Measurements from ENCODE around the gene NME7. TPM values are rescaled to one million over a fixed set of nuclear protein-coding genes. Genes with fewer than 3 reads are reported as not detected.

NME7 gene
- total RNA-seq, 1 experiment from 2014 or later = 30.3 TPM

GRCh38 chr1:169108863-169109560 is 258.6 kb downstream of the NME7 start:
- in situ Hi-C loops (cut with HindIII; ENCODE audit: low pct_unique_long_range_greater_than_20kb, low sequenced_read_pairs) (no loop called here), intact Hi-C loops (cut with micrococcal nuclease; ENCODE audit: unreplicated experiment) (loop anchor here (2.0 kb wide), 1 partner anchor 506 kb away; no protein-coding TSS in a partner anchor)
- ChIA-PET CTCF (interaction anchor here (0.6 to 0.9 kb wide), 2 partner anchors 137 to 766 kb away, joined by 3 read pairs; no protein-coding TSS in a partner anchor), POLR2A (interaction anchor here (0.6 kb wide), 1 partner anchor 102 kb away, joined by 3 read pairs; no protein-coding TSS in a partner anchor)
- TF ChIP-seq, protein P1, sequence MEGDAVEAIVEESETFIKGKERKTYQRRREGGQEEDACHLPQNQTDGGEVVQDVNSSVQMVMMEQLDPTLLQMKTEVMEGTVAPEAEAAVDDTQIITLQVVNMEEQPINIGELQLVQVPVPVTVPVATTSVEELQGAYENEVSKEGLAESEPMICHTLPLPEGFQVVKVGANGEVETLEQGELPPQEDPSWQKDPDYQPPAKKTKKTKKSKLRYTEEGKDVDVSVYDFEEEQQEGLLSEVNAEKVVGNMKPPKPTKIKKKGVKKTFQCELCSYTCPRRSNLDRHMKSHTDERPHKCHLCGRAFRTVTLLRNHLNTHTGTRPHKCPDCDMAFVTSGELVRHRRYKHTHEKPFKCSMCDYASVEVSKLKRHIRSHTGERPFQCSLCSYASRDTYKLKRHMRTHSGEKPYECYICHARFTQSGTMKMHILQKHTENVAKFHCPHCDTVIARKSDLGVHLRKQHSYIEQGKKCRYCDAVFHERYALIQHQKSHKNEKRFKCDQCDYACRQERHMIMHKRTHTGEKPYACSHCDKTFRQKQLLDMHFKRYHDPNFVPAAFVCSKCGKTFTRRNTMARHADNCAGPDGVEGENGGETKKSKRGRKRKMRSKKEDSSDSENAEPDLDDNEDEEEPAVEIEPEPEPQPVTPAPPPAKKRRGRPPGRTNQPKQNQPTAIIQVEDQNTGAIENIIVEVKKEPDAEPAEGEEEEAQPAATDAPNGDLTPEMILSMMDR (IDR thresholded peaks at IDR 0.05) = peak; percentile 69
- no peak for TF ChIP-seq REST (IDR thresholded peaks at IDR 0.05; ENCODE audit: insufficient read depth in 1 of 2, low read depth in 2 of 2, low read length in 1 of 2)
- Histone ChIP-seq H3K4me3 (ENCODE audit: low read depth in 2 of 2, low read length in 2 of 2) (peak overlapping the region; percentile 93 to 97), H3K9me3 (ENCODE audit: control insufficient read depth, insufficient read depth, low read depth, low read length) (no peaks in the 10 kb centered on the region), H3K36me3 (ENCODE audit: control insufficient read depth, insufficient read depth, low read length) (peaks cover 7% of the 10 kb centered on the region), H3K27me3 (ENCODE audit: control insufficient read depth, insufficient read depth, low read length) (no peaks in the 10 kb centered on the region), H3K27ac (ENCODE audit: low read length) (peak overlapping the region; percentile 96), H3K4me1 (ENCODE audit: control insufficient read depth, insufficient read depth, low read length) (peaks cover 53% of the 10 kb centered on the region)
- DNase-seq (ENCODE audit: low read depth, low spot score) = peak; percentile 42
- no TSS peak for BruUV-seq (replicated peaks)
- peak; percentile 47 for ATAC-seq

- intact Hi-C loops (cut with micrococcal nuclease; ENCODE audit: unreplicated experiment) (loop anchor here (2.0 kb wide), 1 partner anchor 505 kb away; no protein-coding TSS in a partner anchor), in situ Hi-C loops (cut with HindIII; ENCODE audit: low pct_unique_long_range_greater_than_20kb, low sequenced_read_pairs) (no loop called here)
- TSS peak; percentile 41 for BruUV-seq (replicated peaks)
- DNase-seq (ENCODE audit: low read depth, low spot score) (no peak), ATAC-seq (no peak)
- Histone ChIP-seq H3K4me1 (ENCODE audit: control insufficient read depth, insufficient read depth, low read length) (peaks cover 46% of the 10 kb centered on the region), H3K36me3 (ENCODE audit: control insufficient read depth, insufficient read depth, low read length) (peaks cover 7% of the 10 kb centered on the region), H3K27ac (ENCODE audit: low read length) (peak overlapping the region; percentile 96), H3K4me3 (ENCODE audit: low read depth in 2 of 2, low read length in 2 of 2) (peak overlapping the region; percentile 93 to 97), H3K27me3 (ENCODE audit: control insufficient read depth, insufficient read depth, low read length) (no peaks in the 10 kb centered on the region), H3K9me3 (ENCODE audit: control insufficient read depth, insufficient read depth, low read depth, low read length) (no peaks in the 10 kb centered on the region)
- no peak for TF ChIP-seq POLR2AphosphoS5 (IDR thresholded peaks at IDR 0.05; ENCODE audit: low read depth, low read length)
- no peak for TF ChIP-seq REST (IDR thresholded peaks at IDR 0.05; ENCODE audit: insufficient read depth in 1 of 2, low read depth in 2 of 2, low read length in 1 of 2)
- no peak for TF ChIP-seq TCF7L2 (IDR thresholded peaks at IDR 0.05; ENCODE audit: low read depth, low read length)
- TF ChIP-seq, protein P1 (IDR thresholded peaks at IDR 0.05) = no peak
- no peak for TF ChIP-seq SIN3A (IDR thresholded peaks at IDR 0.05; ENCODE audit: borderline replicate concordance, insufficient read depth, low read depth, low read length)
- ChIA-PET CTCF (no interaction called here), POLR2A (no interaction called here)
Measured at GRCh38 chr1:169108223-169108622, 259.4 kb downstream of the NME7 start.
